PC-3 (cell line): Measurements from ENCODE around the gene ANAPC7.

ENCODE experiments used
- CTCF ChIP-seq: fragments of 300-600 bp; sonication (generic); conservative IDR thresholded peaks from 2 replicates; pipeline ENCODE4 v1.5.1; 2017; ENCODE audit warnings: antibody characterized with exemption, low read depth, mild to moderate bottlenecking, low read length
- EZH2 ChIP-seq: fragments of 300-600 bp; sonication (generic); IDR thresholded peaks from one replicate; pipeline ENCODE4 v1.6.1; 2017; ENCODE audit warnings: antibody characterized with exemption, mild to moderate bottlenecking, low read length; ENCODE audit not compliant: unreplicated experiment

- TF ChIP-seq CTCF (no peak), EZH2 (no peak)
Observed at GRCh38 chr12:110373025-110373424, 30.5 kb downstream of the ANAPC7 start.
